ENCODE results near the gene KDM4F.

KDM4F gene

DNA sequence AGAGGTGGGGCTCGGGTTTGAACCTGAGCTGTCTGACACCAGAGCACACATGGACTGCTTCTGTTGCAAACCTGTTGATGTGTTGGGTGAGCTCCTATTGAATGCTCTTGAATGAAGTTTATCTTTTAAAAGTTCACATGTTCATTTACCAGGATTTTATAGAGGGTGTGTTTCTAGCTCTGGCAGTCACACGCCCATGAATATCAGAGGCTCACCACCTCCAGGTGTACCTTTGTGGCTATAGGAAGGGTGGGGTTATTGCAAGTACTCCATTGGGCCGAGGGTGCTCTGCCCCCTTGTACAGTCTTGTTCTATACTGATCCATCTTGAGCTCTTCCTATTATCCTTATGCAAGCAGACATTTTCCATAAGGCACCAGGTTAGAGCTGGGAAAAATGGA is 49.6 kb downstream of the KDM4F start:
- no peak for TF ChIP-seq CTCF (IDR thresholded peaks at IDR 0.05; ENCODE audit: unreplicated experiment in 3 of 3)
- H3K4me3 Mint-ChIP-seq = no peak overlapping the region
- H3K4me1 Mint-ChIP-seq = peaks cover 70% of the 10 kb centered on the region
- no peaks in the 10 kb centered on the region for H3K27me3 Mint-ChIP-seq (ENCODE audit: low read depth)
- no peaks in the 10 kb centered on the region for H3K36me3 Mint-ChIP-seq (ENCODE audit: low read depth)
- no peak overlapping the region for H3K27ac Mint-ChIP-seq
- no peaks in the 10 kb centered on the region for H3K9me3 Mint-ChIP-seq

- no peaks in the 10 kb centered on the region for H3K27me3 Mint-ChIP-seq (ENCODE audit: low read depth)
- H3K27ac Mint-ChIP-seq = no peak overlapping the region
- no peaks in the 10 kb centered on the region for H3K9me3 Mint-ChIP-seq
- H3K4me1 Mint-ChIP-seq = peaks cover 76% of the 10 kb centered on the region
- no peak overlapping the region for H3K4me3 Mint-ChIP-seq
- H3K36me3 Mint-ChIP-seq (ENCODE audit: low read depth) = no peaks in the 10 kb centered on the region
- no peak for TF ChIP-seq CTCF (IDR thresholded peaks at IDR 0.05; ENCODE audit: unreplicated experiment in 3 of 3)
Observed at GRCh38 chr11:95100191-95100648, 51.0 kb downstream of the KDM4F start.

Measured in nephron (organoid).